AG08395 (cell line): ENCODE measurements around the gene MMP8.

Source experiments
- DNase-seq: peaks from one replicate; pipeline ENCODE4 v3.0.0; 2012; ENCODE audit warnings: mixed read lengths, low spot score

MMP8 gene

DNA sequence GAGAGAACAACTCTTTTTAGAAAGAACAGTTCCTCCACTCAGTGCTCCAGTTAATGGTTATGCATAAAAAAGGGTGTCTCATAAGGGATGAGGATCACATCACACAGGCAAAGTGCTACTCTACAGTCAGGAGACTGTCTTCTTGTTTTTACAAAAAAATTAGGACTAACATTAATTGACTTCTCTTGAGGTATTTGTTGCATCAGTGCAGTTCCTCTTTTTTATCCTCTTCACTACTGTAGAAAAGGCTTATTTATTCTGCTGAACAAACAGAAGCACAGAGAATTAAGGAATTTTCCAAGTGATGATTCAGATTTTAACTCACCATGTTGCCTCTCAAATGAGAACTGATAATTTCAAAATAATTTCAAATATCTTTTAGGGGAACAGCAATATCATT lies 1.9 kb downstream of the MMP8 start:
- DNase-seq: no peak

DNA sequence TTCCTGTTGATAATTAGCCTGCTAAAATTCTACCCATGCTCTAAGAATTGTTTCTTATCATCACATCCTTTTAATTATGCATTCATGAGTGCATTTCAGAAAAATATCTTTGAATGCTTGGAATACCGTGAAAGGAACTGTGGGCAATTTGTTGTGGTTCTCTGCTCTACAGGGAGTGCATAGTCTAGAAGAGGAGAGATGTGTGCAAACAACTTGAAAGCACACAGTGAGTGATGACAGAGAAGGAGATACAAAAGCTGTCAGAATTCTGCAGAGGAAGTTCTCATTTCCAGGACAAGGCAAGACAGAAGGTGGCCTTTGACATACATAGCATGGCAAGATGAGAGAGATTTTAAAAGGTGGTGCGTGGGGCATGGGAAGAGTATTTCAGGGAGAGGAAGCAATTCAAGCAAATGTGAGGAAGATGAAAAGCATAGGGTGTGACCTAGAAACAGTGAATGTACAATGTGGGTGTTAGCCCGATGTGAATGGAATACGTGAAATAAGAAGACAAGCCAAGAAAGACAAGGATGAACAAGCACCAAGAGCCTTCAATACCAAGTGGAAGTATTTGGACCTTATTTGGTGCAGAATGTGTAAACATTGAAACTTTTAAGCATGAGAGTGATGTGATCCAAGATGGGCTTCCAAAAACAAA lies 5.0 kb downstream of the MMP8 start:
- DNase-seq: no peak

DNA sequence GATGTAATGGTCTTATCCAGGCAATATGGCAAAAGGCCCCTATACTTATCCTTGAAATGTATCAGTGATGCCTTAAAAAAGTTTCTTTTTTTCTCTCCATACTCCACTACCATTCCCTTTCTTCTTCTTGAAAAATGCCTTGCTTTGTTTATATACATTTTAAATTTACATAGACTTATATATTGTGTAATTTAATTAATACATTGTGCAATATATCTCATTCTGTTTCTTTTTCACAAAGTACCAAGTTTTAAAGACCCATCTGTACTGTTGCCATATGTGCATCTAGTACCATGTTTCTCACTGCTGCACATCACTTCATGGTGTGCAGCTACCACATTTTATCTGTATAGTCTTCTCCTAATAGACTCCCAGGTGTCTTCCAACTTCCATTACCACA lies 7.5 kb downstream of the MMP8 start:
- DNase-seq: no peak

DNA sequence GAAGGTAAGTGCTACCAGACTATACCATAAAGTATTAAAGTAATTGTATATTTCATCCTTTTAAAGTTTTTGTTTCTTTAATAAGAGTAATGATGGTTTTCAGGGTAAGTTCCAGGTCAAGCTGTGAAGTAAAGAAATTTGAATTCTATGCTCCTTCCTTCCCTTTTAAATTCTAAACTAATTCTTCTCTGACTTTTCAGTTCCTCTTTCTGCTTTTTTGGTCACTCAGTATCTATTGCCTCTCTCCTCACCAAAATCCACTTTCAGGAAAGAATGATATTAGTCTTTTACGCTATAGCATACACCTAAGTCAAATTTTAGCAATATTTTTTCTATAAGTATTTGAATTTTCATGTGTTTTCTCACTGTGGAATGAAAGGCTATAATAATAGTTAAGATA lies 8.2 kb downstream of the MMP8 start:
- DNase-seq: no peak

DNA sequence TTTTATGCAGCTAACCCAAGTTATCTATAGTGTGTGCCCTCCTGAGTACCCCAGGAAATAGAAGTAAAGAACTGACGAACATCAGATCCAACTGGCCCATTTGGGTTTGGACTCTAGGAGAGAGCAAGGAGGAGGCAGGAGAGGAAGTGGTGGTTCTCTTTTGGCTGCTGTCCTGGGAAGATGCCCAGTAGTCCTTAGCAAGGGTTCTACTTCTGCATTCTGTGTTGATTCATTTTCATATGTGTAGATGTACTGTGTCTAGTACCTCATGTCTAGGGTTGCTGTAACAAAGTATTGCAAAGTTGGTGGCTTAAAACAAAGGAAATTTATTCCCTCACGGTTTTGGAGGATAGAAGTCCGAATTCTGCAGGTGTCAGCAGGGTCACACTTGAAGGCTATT lies 12.6 kb downstream of the MMP8 start:
- no peak for DNase-seq

DNA sequence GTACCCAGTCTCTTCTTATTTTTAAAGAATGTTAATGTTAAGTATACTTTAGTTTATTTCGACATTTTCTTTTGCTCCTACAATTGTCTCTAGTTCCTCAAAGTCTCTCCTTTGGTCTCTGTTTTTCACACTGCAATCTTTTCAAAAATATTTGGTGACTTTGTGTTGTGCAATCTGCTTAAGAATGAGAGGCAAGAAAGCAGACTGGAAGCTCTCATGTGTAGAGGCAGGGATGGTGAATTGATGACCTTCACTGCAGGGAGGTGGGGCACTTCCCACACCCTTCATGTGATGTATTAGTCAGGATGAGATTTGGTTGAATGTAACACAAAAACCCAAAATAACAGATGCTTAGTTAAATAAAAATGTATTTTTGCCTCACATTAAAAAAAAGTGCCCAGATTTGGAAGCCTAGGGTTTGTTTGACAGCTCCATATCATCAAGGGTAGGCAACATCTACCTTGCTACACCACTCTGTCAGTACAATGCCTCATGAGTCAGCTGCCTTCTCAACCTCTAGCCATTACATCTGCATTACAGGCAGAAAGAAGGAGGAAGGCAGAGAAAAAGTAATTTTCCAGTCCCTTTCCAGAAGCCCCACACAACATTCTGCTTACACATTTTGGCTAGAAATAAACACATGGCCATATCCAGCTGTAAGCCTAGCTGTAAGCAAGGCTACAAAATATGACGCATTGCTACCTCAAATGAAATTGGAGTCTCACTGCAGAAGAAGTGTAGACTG lies 15.4 kb downstream of the MMP8 start:
- peak; percentile 45 for DNase-seq

DNA sequence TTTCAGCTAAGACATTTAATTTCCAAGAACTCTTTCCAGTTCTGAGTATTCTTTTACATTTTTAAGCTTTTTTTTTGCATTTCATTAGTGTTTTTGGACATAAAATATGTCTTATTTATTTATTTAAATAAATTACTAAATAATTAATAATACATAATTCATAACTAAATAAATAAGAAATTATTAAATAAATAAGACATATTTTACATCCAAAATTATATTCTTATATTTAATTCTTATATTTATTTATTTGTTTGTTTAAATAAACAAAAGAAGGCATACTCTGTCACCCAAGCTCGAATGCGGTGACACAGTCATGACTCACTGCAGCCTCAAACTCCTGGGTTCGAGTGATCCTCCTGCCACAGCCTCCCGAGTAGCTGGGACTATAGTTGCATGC lies 16.1 kb downstream of the MMP8 start:
- DNase-seq: no peak

DNA sequence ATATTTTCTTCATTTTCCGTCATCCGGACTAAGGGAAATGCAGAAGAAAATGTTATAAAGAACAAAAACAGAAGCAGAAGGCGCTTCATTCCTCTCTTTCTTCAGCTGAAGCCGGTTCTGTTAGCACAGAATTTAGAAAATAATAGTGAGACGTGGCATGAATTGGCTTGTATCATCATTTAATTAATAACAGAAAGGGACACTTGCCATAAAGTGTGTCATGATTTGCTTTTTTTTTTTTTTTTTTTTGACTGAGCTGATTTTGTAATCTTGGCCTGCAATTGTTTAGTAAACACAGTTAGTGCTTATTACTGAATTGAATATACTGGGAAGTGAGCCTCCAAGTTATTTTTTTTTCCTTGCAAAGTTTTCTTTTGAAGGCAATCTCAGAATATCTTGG lies 19.1 kb downstream of the MMP8 start, which contains the start of gene MMP27:
Gene MMP27, minus strand, starts transcription at position 144 of the 400 bp plus-strand sequence. Its CDS starts 55 bp downstream, at position 89.
- no peak for DNase-seq

DNA sequence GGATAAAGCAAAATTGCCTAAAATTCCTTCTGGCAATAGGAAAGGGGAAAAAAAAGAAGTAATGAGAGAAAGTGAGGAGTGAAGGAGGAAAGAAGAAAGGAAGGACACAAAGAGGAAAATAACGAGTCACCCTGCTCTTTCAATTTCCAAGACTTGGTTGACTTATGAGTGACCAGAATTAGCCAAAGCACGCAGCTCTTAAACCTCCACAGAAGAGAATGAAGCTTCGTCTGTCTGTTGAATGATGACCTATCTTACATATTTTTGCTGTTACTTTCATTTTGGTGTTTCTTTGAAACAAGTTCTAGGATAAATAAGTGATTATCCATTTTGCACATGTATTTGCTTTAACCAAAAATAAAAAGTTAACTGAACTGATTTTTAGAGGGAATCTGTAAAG lies 19.9 kb downstream of the MMP8 start:
- DNase-seq: peak; percentile 9

DNA sequence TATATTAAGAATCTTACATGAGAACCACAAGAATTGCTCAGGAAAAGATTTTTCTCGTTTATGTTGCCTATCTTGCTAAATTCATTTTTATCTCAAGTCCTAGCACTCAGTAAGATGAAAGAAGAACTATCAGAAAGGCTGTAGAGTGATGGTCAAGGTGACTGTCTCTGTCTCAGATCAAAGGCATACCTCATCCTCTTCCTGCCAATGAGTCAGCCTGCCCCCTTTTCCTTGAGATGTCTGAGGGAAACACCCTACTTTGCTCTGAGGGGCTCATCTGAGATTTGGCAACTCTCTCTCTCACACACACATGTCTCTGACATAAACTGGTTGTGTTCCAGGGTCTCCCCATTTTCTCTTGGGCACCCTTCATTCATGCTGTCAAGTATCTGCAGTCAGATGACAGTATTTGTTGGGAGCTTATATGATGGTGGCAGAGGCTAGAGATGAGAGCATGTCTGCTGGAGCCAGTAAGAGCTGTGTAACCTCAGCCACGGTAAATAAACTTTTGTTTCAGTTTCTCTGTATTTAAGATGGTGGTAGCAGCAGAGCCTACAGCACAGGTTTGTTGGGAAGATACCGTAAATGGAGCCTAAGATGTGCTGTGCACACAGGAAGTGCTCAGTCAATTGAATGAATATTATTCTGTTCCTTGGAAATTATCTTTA lies 20.8 kb downstream of the MMP8 start:
- DNase-seq: no peak

DNA sequence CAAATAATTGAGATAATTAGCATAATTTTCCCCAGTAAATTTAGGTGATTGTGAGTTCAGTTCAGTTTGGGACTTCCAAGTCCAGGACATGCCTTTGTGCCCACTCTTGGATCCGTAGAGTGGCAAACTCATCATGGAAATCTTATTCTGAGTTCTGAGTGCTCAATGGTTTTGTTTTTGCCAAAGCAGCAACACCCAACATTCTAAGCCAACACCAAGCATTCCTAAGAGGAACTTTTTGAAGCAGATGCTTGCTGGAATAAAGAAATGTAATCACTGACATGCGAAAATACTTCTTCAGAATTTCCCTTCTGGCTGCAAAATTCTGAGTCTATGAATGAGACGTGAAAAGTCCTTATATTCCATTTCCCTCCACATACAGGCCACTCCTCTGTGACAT lies 29.6 kb downstream of the MMP8 start:
- no peak for DNase-seq

DNA sequence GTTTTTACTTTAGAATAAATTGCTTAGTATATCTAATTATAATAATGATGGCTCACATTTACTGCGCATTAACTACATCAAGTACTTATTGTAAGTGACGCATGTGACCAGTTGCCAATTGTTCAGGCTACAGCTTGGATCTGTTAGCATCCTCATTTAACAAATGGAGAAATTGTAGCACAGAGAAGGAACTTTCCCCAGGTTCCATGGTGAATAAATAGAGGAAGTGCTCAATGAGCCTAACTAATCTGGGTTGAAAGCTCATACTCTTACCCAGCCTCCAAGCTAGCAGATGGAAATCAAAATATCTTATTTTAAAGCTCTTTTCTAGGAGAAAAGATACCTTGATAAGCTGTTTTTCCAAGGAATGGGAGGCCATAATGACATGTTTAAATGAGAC lies 39.0 kb downstream of the MMP8 start:
- no peak for DNase-seq

DNA sequence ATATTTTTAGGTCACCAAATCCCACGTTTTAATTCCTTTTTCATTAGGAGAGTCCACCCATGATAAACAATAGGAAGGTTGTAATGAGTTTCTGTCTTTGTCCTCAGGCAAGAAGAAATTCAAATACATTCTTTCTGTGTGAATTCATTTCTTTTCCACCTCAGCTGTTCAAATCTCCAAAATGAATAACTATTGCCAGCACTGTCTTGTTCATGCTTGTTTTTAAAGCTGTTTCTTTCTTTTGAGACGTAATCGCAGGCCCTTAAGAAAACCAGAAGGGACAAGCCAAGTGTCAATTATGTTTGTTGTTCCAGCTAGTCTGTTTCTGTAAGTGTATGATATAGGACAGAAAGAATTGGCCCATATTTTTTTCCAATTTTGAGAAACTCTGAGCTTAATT lies 39.4 kb downstream of the MMP8 start:
- DNase-seq: no peak

DNA sequence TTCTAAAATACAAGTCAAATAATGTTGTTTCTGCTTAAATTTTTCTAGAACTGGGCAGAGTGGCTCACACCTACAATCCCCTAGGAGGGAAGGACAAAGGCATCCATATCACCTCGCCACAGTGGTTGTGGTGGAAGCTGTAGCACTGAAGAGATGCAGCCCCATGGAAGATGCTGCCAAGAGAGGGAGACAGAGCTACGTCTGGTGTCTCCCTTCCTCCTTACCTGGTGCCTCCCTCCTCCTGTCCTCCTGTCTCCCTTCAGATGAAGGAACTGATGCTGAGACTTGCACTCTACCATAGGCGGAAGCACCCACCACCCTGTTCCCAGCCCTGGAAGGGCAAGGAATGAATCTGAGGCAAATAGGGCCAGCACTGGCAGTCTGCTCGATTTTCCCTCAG lies 41.5 kb downstream of the MMP8 start:
- no peak for DNase-seq

DNA sequence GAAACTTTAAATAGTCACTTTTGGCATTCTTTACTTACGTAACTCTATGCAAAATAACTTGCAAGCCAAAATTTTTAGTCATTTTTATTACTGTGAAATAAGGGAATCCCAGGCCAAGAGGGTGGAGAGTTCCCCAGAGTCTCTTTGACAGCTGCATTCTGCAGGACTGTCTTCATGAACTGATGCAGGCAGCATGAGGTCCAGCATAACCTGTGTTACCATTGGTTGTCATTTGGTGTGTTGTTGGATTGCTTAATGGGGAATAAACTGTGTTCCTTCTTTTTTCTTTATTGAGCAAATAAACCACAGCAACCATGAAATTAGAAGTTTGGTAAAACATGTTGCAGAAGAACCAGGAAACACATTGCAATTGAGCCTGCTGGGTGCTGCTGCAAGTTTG lies 43.8 kb downstream of the MMP8 start:
- peak; percentile 55 for DNase-seq

DNA sequence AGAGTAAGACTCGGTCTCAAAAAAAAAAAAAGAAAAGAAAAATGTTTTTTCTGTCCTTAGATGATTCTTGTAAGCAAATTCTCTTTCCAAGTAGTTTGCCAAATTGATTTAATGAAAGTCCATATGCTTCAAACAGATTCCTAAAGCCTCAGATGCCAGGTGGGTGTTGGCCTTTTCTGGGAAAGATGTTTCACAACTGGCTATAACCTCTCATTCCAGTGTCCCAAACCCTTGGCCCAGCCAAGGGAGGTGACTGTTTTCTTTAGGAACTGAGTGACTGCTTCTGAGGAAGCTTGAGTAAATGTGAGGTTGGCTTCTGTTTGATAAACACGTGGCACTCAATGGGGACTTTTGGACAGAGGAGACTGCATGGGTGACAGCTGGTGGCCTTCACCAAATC lies 46.7 kb downstream of the MMP8 start:
- no peak for DNase-seq

DNA sequence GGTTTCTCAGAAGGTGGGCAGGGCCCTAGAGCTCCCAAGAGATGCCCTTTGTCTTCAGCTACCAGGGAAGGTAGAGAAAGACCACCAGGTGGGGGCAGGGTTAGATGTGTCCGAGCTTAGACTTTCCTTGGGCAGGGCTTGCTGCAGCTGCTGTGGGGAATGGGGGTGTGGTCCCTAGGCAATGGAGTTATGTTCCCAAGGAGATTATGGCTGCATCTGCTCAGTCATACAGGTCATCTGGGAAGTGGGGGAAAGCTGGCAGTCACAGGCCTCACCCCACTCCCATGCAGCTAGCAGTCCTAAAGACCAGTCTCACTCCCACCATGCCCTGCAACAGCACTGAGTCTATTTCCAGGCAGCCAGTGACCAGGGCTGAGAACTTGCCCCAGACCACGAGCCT lies 48.7 kb downstream of the MMP8 start:
- no peak for DNase-seq

DNA sequence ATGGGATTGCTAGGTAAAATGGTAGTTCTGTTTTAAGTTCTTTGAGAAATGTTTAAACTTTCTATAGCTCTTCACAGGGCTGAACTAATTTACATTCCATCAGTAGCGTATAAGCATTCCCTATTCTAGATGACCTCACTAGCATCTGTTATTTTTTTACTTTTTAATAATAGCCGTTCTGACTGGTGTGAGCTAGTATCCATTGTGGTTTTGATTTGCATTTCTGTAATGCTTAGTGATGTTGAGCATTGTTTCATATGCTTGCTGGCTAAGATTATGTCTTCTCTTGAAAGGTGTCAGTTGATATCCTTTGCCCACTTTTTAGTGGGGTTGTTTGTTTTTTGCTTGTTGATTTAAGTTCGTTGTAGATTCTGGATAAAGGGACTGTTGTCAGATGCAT lies 55.1 kb downstream of the MMP8 start:
- no peak for DNase-seq

DNA sequence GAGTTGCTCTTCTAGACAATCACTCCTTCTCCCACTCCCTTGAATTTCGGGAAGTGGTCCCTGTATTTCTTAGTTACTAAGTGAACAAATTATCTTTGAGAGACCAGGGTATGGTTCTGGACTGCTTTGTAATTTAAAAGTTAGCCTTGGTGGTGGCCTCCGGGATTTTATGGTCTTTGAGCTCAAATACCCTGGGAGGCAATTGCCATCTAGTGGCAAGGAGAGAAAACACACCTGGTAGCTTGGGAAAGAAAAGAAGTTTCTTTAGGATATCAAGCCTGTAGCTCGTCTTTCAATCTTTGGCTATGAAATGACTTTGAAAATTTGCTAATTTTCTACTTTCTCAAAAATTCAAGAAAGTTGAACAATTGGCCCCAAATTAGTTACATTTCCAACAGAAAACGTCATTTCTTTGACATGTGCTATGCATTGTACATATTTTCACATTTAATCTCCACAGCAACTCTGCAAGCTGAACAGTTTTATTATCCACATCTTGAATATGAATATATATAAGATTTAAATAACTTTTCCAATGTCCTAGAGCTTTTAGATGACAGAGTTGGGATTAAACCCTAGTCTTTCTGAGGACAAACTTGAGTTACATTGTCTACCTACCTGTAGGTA lies 58.3 kb downstream of the MMP8 start:
- DNase-seq: peak; percentile 65

DNA sequence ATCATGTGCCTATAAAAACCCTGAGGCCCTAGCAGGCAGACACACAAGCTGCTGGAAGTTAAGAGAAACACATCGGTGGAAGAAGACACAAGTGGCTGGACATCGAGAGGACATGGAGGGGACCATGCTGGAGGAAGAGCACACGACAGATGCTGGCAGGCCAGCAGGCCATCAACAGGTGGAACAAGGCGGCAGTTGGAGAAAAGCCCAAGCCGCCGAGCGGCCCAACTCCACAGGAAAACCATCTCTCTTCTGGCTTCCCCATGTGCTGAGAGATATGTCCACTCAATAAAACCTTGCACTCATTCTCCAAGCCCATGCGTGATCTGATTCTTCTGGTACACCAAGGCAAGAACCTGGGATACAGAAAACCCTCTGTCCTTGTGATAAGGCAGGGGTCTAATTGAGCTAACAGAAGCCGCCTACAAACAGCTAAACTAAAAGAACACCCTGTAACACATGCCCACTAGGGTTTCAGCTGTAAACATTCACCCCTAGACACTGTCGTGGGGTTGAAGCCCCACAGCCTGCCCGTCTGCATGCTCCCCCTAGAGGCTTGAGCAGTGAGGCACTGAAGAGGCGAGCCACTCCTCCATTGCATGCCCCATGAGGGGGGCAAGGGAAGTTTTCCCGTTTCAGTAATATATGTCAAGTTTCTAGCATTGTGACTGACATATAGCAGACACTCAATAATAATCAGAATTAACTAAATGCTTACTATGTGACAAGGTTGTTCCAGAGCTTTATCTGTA lies 60.6 kb downstream of the MMP8 start:
- no peak for DNase-seq

DNA sequence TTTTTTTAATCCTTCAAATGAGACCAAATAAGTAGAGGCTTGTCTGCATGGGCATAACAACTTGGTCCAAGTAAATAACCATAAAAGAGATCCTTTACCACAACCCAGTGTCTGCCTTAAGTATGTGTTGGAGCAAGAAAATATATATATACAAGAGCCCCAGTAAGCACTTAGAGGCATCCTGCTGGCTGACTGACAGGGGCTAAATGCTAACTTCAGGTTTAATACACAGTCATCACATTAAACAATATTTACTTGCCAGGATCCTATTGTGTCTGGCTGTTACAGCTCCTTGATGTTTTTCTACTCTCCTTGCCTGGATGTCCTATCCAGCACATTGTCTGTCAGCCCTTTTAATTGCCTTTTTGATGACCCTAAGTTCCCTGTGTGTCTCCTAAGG lies 62.1 kb downstream of the MMP8 start:
- DNase-seq: no peak
